Neural cell (in vitro differentiated cells): Measurements from ENCODE around the gene DKC1.
"Not testable (repeated sequence)": the region's sequence is repeated elsewhere in the genome, so short reads cannot be mapped to it uniquely, and the experiment has no call there.

Experiments
- EP300 ChIP-seq: fragments of 450-650 bp; conservative IDR thresholded peaks from 2 replicates; pipeline ENCODE4 v1.6.1; 2014; ENCODE audit warnings: antibody characterized with exemption, mild to moderate bottlenecking, moderate library complexity; ENCODE audit not compliant: poor library complexity, severe bottlenecking
- EZH2 ChIP-seq: fragments of 200-600, 300-800 bp; shearing (Covaris generic), sonication (generic); IDR thresholded peaks from 2 replicates; pipeline ENCODE4 v1.6.1; 2014; ENCODE audit warnings: antibody characterized with exemption, low read length, borderline replicate concordance, mild to moderate bottlenecking; ENCODE audit not compliant: insufficient read depth, poor library complexity, severe bottlenecking
- POLR2AphosphoS5 ChIP-seq: IDR thresholded peaks from 2 replicates; pipeline ENCODE4 v1.6.1; 2012
- SMC3 ChIP-seq: fragments of 450-650 bp; conservative IDR thresholded peaks from 2 replicates; pipeline ENCODE4 v1.6.1; 2014; ENCODE audit warnings: antibody characterized with exemption, mild to moderate bottlenecking, moderate library complexity; ENCODE audit not compliant: poor library complexity
- TAF1 ChIP-seq: IDR thresholded peaks from 2 replicates; pipeline ENCODE4 v1.6.1; 2012; ENCODE audit warnings: low read depth
- TF ChIP-seq, protein P1 (sequence below): fragments of 450-650 bp; IDR thresholded peaks from 2 replicates; pipeline ENCODE4 v1.5.1; 2014; ENCODE audit warnings: antibody characterized with exemption, mild to moderate bottlenecking, moderate library complexity; ENCODE audit not compliant: poor library complexity, severe bottlenecking
- TF ChIP-seq, protein P2 (sequence below): IDR thresholded peaks from 2 replicates; pipeline ENCODE4 v1.6.1; 2012; ENCODE audit warnings: borderline replicate concordance

DNA sequence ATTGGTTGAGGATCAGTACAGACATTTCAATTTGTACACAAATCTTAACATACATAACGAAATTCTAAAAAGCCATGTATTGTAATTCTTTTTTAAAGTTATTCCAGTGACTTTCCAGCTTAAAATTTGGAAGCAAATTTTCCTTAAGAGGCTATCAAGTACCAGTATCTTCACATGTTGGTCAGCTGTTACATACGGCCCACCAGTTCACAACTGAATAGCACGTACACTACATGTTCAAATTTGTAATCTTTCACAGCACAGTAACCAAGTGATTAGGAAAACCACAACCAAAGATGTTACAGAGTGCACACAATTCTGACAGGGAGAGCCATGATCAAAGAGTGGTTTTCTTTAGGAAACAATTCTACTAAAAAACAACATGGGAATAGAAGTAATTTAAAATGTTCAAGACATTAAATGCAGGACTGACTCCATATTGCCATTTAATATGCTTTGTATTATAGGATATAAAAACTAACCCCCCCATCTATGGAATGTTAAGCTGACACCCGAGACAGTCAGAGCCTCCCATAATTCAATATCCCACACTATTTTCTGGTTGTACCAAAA is 53.7 kb downstream of the DKC1 start:
- TF ChIP-seq, protein P1, sequence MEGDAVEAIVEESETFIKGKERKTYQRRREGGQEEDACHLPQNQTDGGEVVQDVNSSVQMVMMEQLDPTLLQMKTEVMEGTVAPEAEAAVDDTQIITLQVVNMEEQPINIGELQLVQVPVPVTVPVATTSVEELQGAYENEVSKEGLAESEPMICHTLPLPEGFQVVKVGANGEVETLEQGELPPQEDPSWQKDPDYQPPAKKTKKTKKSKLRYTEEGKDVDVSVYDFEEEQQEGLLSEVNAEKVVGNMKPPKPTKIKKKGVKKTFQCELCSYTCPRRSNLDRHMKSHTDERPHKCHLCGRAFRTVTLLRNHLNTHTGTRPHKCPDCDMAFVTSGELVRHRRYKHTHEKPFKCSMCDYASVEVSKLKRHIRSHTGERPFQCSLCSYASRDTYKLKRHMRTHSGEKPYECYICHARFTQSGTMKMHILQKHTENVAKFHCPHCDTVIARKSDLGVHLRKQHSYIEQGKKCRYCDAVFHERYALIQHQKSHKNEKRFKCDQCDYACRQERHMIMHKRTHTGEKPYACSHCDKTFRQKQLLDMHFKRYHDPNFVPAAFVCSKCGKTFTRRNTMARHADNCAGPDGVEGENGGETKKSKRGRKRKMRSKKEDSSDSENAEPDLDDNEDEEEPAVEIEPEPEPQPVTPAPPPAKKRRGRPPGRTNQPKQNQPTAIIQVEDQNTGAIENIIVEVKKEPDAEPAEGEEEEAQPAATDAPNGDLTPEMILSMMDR = not testable (repeated sequence)
- TF ChIP-seq POLR2AphosphoS5, EZH2, TAF1, SMC3, EP300: not testable (repeated sequence)
- TF ChIP-seq, protein P2, sequence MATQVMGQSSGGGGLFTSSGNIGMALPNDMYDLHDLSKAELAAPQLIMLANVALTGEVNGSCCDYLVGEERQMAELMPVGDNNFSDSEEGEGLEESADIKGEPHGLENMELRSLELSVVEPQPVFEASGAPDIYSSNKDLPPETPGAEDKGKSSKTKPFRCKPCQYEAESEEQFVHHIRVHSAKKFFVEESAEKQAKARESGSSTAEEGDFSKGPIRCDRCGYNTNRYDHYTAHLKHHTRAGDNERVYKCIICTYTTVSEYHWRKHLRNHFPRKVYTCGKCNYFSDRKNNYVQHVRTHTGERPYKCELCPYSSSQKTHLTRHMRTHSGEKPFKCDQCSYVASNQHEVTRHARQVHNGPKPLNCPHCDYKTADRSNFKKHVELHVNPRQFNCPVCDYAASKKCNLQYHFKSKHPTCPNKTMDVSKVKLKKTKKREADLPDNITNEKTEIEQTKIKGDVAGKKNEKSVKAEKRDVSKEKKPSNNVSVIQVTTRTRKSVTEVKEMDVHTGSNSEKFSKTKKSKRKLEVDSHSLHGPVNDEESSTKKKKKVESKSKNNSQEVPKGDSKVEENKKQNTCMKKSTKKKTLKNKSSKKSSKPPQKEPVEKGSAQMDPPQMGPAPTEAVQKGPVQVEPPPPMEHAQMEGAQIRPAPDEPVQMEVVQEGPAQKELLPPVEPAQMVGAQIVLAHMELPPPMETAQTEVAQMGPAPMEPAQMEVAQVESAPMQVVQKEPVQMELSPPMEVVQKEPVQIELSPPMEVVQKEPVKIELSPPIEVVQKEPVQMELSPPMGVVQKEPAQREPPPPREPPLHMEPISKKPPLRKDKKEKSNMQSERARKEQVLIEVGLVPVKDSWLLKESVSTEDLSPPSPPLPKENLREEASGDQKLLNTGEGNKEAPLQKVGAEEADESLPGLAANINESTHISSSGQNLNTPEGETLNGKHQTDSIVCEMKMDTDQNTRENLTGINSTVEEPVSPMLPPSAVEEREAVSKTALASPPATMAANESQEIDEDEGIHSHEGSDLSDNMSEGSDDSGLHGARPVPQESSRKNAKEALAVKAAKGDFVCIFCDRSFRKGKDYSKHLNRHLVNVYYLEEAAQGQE = not testable (repeated sequence)
